CD4-positive, alpha-beta T cell treated with Interleukin-17A for 1 hour (primary cell): ENCODE measurements around the gene SF3B2.
"Not testable (repeated sequence)": the region's sequence is repeated elsewhere in the genome, so short reads cannot be mapped to it uniquely, and the experiment has no call there.

Experiments used
- DNase-seq: peaks from one replicate; pipeline ENCODE4 v3.0.0-alpha.2; 2020

SF3B2 gene

DNA sequence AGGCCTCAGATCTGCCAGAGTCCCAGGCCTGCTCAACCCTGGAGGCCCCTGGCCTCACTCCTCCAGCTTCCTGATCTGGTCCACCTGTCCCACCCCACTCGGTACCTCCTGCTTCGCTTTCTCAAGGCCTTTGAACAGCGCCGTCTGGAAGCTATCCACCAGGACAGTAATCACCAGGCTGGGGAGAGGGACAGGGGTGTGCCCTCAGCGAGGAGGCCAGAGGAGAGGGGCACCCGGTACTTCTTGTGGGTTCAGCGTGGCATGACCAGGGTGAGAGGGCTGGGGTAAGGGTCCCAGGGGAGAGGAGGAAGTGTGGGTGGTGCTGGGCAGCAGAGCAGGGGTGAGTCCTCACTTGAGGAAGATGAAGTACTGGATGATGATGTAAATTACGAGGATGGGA is 32.0 kb upstream of the SF3B2 start:
- no peak for DNase-seq

GRCh38 chr11:66020618-66021357 is 31.4 kb upstream of the SF3B2 start:
- DNase-seq, result no peak

- peak; percentile 75 for DNase-seq
Observed at GRCh38 chr11:66022401-66023185, 29.6 kb upstream of the SF3B2 start.

- DNase-seq, result not testable (repeated sequence)
Observed at GRCh38 chr11:66023186-66023440, 29.1 kb upstream of the SF3B2 start.

- DNase-seq, result no peak
Observed at GRCh38 chr11:66026017-66026529, 26.1 kb upstream of the SF3B2 start, which contains the start of gene CATSPER1. TSS of gene CATSPER1 (minus strand) at chr11:66026479. CDS start at chr11:66026379, 100 bp downstream.

- no peak for DNase-seq
Observed at GRCh38 chr11:66032957-66033735, 19.0 kb upstream of the SF3B2 start.

- DNase-seq, result no peak
Observed at GRCh38 chr11:66035653-66036333, 16.4 kb upstream of the SF3B2 start.

- DNase-seq, result no peak
Observed at GRCh38 chr11:66036334-66036710, 15.8 kb upstream of the SF3B2 start.

DNA sequence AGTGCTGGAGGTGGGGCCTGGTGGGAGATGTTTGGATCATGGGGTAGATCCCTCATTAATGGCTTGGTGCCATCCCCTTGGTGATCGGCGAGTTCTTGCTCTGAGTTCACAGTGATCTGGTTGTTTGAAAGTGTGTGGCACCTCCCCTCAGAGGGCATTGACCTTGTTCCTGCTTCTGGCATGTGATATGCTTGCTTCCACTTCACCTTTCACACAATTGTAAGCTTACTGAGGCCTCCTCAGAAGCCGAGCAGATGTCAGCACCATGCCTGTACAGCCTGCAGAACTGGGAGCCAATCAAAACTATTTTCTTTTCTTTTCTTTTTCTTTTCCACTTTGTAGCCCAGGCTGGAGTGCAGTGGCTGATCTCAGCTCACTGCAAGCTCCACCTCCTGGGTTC is 14.8 kb upstream of the SF3B2 start:
- no peak for DNase-seq

DNA sequence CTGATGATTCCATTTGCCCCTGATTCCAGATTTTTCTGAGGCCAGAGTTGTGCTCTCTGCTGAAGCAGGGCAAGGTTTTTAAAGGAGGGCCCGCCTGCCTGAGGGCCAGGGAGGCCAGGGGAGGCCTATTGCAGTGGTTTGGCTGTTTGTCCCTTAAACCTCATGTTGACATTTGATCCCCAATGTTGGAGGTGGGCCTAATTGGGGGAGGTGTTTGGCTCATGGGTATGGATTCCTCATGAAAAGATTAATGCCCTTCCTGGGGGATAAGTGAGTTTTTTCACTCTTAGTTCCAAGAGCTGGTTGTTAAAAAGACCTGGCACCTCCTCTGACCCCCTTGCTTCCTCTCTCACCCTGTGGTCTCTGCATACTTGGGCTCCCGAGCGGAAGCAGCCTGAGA is 12.4 kb upstream of the SF3B2 start:
- DNase-seq, result no peak

DNA sequence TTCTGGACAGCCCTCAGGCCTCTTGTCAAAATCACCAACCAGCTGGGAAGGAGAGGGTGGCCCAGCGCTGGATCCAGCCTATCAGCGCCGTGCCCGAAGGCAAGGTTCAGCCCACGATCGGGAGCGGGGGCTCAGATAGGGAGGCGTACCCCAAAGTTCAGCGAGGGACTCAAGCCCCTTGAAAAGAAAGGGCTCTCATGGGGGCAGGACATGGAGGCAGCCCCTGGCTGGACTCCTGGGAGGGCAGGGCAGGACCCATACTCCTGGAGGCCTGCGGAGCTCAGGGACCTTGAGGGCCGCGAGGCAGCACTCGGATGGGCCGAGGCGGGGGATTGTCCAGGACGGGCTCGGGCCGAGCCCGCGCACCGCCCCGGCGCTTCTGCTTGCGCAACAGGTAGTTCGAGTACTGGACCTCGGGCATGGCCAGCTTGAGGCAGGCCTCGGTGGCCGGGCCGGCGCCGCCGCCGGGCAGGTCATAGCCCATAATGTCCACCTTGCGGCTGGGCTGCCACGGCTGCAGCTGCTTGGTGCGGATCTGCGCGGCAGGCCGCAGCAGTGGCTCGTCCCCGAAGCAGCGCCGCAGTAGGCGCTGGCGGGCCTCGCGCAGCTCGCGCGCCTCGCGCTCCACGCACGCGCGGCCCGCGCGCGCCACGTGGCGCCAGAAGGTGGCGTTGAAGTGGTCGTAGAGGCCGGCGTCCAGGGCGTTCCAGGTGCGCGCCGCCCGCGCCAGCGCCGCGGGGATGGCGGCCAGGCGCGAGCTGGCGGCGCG is 9.8 kb upstream of the SF3B2 start:
- no peak for DNase-seq

DNA sequence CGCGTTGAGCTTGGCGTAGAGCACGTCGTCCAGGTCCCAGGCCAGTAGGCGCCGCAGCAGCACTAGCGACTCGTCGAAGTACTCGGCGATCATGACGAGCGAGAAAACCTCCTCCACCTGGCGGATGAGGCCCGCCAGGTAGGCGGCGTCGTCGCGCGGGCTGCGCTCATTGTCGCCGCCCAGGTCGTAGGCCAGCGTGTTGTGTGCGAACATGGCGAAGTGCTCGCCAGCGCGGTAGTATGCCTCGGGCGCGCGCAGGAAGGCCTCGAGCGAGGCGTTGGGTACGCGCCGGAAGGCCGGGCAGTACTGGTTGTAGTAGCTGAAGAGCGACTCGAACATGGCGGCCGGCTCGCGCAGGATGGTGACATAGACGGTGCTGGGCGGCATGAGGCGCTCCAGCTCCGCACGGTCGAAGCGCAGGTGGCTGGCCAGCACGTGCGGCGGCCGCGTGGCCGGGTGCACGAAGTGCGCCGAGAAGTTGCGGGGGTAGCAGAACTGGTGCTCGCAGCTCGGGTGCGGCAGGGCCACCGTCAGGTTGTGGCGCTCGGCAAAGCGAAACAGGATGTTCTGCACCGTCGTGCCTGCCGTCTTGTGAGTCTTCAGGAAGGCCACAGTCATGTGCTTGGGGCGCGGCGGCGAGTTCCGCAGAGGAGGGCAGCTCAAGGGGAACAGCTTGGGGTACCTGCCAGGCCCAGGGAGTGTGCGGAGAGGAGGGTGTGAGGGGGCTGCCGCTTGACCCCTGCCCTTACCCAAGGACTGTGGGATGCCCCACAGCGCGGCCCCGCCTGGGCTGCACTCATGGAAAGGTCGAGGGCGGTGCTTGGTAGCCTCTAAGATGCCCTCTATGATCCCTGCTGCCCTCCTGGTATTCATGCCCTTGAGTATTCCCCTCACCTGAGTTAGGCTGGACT is 8.9 kb upstream of the SF3B2 start:
- DNase-seq, result no peak

DNA sequence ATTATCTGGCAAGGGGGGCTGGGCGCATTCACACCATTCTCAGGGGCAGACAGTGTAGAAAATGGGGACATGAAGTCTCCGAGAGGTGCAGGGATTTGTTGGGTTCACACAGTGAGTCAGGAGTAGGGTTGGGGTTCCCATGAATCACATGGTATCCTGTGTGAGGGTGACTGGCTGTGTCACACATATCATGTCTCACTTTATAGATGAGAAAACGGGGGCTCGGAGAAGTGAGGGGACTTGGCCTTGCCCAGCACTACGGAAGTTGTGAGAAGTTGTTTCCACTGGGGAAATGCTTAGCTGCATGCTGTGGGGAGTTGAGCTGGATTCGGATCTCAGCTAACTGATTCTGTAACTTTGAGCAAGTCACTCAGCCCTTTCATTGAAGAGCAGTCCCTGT is 7.4 kb upstream of the SF3B2 start:
- no peak for DNase-seq

DNA sequence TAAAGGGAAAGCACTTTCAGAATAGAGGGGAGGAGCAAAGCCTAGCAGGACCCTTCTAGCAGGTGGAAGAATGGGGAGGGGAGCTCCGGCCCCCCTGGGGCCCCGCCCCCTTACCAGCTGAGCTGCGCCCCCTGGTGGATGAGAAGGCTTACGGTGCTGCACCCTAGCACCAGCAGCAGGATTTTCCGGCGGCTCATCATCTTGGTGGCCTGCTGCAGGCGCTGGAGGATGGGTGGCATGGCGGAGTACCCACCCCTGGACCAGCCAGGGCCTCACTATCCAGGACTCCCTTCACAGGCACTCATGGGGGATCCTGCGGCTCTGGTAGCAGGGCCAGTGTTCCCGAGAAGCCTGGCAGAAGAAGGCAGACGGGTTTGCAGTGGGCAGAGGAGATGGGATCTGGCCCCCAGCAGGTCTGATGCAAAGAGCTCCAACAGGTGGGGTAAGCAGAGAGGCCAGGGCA is 7.0 kb upstream of the SF3B2 start:
- DNase-seq, result peak; percentile 86

DNA sequence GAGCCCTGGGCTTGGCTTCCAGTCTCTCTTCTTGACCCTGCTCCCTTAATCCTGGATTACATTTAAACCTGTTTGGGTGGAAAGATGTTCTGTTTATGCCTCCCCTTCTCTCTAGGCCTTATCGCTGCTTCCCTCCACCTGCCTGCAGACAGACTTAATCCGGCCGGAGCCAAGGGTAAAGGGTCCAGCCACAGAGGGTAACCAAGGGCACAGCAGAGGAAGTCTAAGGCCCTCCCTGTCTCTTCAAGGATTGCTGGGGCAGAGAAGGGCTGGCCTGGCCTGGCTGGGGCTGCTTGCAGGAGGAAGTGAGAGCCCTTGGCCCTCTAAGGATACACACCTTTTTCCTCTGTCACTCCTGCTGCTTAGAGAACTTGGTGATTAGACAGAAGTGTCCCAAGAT is 5.3 kb upstream of the SF3B2 start:
- no peak for DNase-seq

GRCh38 chr11:66047541-66048365 is 4.4 kb upstream of the SF3B2 start:
- DNase-seq, result no peak

- DNase-seq, result no peak
Observed at GRCh38 chr11:66048547-66049323, 3.4 kb upstream of the SF3B2 start, which contains the start of gene GAL3ST3. TSS of gene GAL3ST3 (minus strand) at chr11:66049161. CDS start at chr11:66045415, 3,746 bp downstream.

DNA sequence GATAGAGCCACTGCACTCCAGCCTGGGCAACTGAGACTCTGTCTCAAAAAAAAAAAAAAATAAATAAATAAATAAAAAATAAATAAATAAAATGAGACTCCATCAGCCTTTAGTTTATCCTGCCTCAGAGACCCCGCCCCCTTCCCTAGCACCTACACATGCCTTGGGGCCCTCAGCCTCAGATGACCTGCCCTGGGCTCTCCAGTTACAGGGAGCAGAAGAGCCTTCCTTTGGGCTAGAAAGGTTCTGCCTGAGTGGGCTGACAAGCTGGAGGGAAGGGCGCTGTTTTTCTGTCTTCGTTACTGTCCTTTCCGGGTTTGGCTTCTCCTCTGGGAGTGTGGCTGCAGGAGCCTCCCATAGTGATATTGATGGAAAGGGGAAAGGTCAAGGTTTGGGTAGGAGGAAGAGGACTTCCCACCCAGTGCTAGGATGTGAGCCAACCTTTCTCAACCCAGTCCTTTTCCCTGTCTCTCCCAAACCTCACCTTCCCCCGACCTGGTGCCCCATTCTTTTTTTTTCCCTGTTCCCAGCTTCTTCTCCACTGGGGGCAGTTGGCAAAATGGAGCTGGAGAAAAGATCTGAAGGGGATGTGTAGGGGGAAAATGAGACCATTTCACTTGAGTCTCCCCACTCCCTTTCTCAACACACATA is 1.5 kb upstream of the SF3B2 start:
- no peak for DNase-seq

DNA sequence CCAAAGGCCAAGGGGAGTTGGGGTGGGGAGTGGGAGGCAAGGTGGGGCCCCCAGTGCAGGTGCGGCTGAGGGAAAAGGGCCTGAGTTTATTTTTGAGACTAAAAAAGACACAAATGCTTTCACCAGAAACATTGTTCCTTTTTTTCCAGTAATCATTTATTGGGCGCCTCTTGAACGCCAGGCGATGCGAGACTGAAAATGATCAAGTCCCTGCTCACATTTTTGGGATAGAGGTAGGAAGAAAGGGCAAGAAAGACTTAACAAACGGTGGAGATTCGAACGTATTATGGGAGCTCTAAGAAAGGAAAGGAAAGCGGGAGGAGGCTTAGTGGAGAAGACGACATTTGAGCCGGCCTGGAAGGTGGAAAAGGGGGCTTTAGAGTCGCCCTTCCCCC is 796 bp upstream of the SF3B2 start:
- no peak for DNase-seq
